Endothelial cell of umbilical vein (primary cell): Measurements from ENCODE around the gene ZNF366. TPM values are rescaled to one million over a fixed set of nuclear protein-coding genes. Genes with fewer than 3 reads are reported as not detected.

Experiments
- BruUV-seq: library from RNA; stranded (reverse); fragments of 400-500 nt; replicated peaks from 2 replicates; lab custom pipeline; 2021; lab: Mats Ljungman, UMichigan
- CTCF ChIA-PET: fragments of 300-600, 350-600 bp; sonication (Branson Sonifier 250); formaldehyde crosslinking; loops from one replicate; lab custom pipeline; 2021; ENCODE audit warnings: antibody characterized with exemption, inconsistent platforms; lab: Charles Lee
- POLR2A ChIA-PET: fragments of 300-600, 350-600 bp; sonication (Branson Sonifier 250); formaldehyde crosslinking; loops from one replicate; lab custom pipeline; 2021; ENCODE audit warnings: antibody characterized with exemption, inconsistent platforms; lab: Charles Lee
- DNase-seq: peaks from one replicate; pipeline ENCODE4 v3.0.0-alpha.2; 2011; ENCODE audit warnings: low read depth, low spot score
- FAIRE-seq: peaks from 2 replicates; lab custom pipeline; 2011; peaks lifted over from hg19 to GRCh38; lab: Jason Lieb, UNC
- H2AFZ ChIP-seq: 2 replicates; pipeline ENCODE4 v1.6.0; 2012; ENCODE audit warnings: low read depth, low read length, control low read depth, inconsistent platforms
- H3K27ac ChIP-seq: 2 replicates; pipeline ENCODE4 v1.5.1; 2011; ENCODE audit warnings: low read depth, mild to moderate bottlenecking, control low read depth, low read length, moderate library complexity; ENCODE audit not compliant: insufficient read depth
- H3K27me3 ChIP-seq, 2 experiments: 2 replicates each; pipeline versions ENCODE4 v1.6.0 to v1.6.1; 2011; ENCODE audit warnings: low read length in 2 of 2, mixed read lengths in 1 of 2; ENCODE audit not compliant: control insufficient read depth in 2 of 2, insufficient read depth in 2 of 2
- H3K36me3 ChIP-seq, 2 experiments: 2 replicates in 1 of 2; 3 replicates in 1 of 2; pipeline ENCODE4 v1.5.1; 2011; ENCODE audit warnings: low read length in 2 of 2, mild to moderate bottlenecking in 1 of 2, moderate library complexity in 1 of 2; ENCODE audit not compliant: control insufficient read depth in 2 of 2, insufficient read depth in 2 of 2; ENCODE audit errors: extremely low read depth in 1 of 2
- H3K4me1 ChIP-seq: 3 replicates; pipeline ENCODE4 v1.5.1; 2011; ENCODE audit warnings: mild to moderate bottlenecking, low read length; ENCODE audit not compliant: control insufficient read depth, insufficient read depth; ENCODE audit errors: extremely low read depth
- H3K4me2 ChIP-seq: 2 replicates; pipeline ENCODE4 v1.6.1; 2011; ENCODE audit warnings: low read length, control low read depth, mixed read lengths; ENCODE audit not compliant: insufficient read depth
- H3K4me3 ChIP-seq, 3 experiments: fragments of 200-600 bp in 1 of 3; sonication (generic), shearing (Covaris generic) in 1 of 3; replicated peaks in 1 of 3; 2 replicates each; pipeline ENCODE4 v1.5.1; 2011 to 2016; ENCODE audit warnings: control low read depth in 3 of 3, low read length in 3 of 3, mild to moderate bottlenecking in 2 of 3, inconsistent platforms in 1 of 3, low read depth in 1 of 3, moderate library complexity in 1 of 3; ENCODE audit not compliant: insufficient read depth in 1 of 3
- H3K79me2 ChIP-seq: 2 replicates; pipeline ENCODE4 v1.6.0; 2012; ENCODE audit warnings: low read length, inconsistent platforms; ENCODE audit not compliant: control insufficient read depth, insufficient read depth
- H3K9ac ChIP-seq: replicated peaks from 2 replicates; pipeline ENCODE3; 2011; ENCODE audit warnings: low read length, control low read depth; ENCODE audit not compliant: insufficient read depth; ENCODE audit errors: extremely low read depth
- H3K9me1 ChIP-seq: replicated peaks from 3 replicates; pipeline ENCODE4 v1.6.0; 2011; ENCODE audit warnings: mild to moderate bottlenecking, low read length; ENCODE audit not compliant: control insufficient read depth, insufficient read depth; ENCODE audit errors: extremely low read depth
- H3K9me3 ChIP-seq: replicated peaks from 2 replicates; pipeline ENCODE4 v1.5.1; 2012; ENCODE audit warnings: low read length, inconsistent platforms; ENCODE audit not compliant: control insufficient read depth, insufficient read depth
- H4K20me1 ChIP-seq: replicated peaks from 2 replicates; pipeline ENCODE3; 2011; ENCODE audit warnings: mild to moderate bottlenecking, low read length; ENCODE audit not compliant: control insufficient read depth, insufficient read depth; ENCODE audit errors: extremely low read depth
- CTCF ChIP-seq, 2 donors: IDR thresholded peaks; 1 replicate in 1 of 2; 2 replicates in 1 of 2; pipeline ENCODE4 v1.5.1; 2011; ENCODE audit warnings: low read length in 2 of 2, mild to moderate bottlenecking in 2 of 2, moderate library complexity in 2 of 2, control low read depth in 1 of 2, inconsistent platforms in 1 of 2, low read depth in 1 of 2; ENCODE audit not compliant: insufficient read depth in 1 of 2; ENCODE audit errors: extremely low read depth in 1 of 2
- EZH2 ChIP-seq: IDR thresholded peaks from 2 replicates; pipeline ENCODE4 v1.6.1; 2012; ENCODE audit warnings: borderline replicate concordance, low read depth, mild to moderate bottlenecking, moderate library complexity, low read length, inconsistent platforms; ENCODE audit not compliant: severe bottlenecking
- FOS ChIP-seq: IDR thresholded peaks from 2 replicates; pipeline ENCODE4 v1.6.1; 2011; ENCODE audit warnings: mild to moderate bottlenecking, low read length, moderate library complexity, borderline replicate concordance; ENCODE audit not compliant: insufficient read depth
- GATA2 ChIP-seq: IDR thresholded peaks from 2 replicates; pipeline ENCODE4 v1.7.0; 2011; ENCODE audit warnings: low read depth, mild to moderate bottlenecking, moderate library complexity, mixed read lengths, low read length; ENCODE audit not compliant: insufficient read length, insufficient read depth
- JUN ChIP-seq: IDR thresholded peaks from 2 replicates; pipeline ENCODE4 v1.6.1; 2011; ENCODE audit warnings: borderline replicate concordance, low read depth; ENCODE audit not compliant: insufficient read length, insufficient read depth
- MYC ChIP-seq: IDR thresholded peaks from one replicate; pipeline ENCODE4 v1.6.1; 2011; ENCODE audit warnings: mild to moderate bottlenecking, low read depth, low read length
- POLR2A ChIP-seq: IDR thresholded peaks from 2 replicates; pipeline ENCODE4 v1.6.1; 2012; ENCODE audit warnings: low read depth, mild to moderate bottlenecking, control low read depth, low read length
- POLR2AphosphoS5 ChIP-seq: IDR thresholded peaks from 2 replicates; pipeline ENCODE4 v1.6.1; 2012; ENCODE audit warnings: low read depth, mild to moderate bottlenecking, control low read depth, low read length, moderate library complexity; ENCODE audit not compliant: insufficient read depth
- dilution Hi-C: fragments of 300-500 bp; cut with MboI; formaldehyde crosslinking; loops from one replicate; pipeline ENCODE4 v1.15.0; 2019; ENCODE audit warnings: low sequenced_read_pairs; ENCODE audit not compliant: extremely low pct_ligation_motif_present
- intact Hi-C: fragments of 100-400 bp; cut with micrococcal nuclease; formaldehyde crosslinking; loops from one replicate; pipeline ENCODE4 v1.10.0; 2022
- polyA plus RNA-seq, 4 experiments: library from polyadenylated mRNA; depleted of rRNA in 3 of 4; stranded (reverse) in 3 of 4; unstranded in 1 of 4; fragments of >200 nt; gene quantifications; 2 replicates each; pipeline versions ENCODE4 v1.2.1 to v1.2.3, GENCODE V29; 2011 to 2012; ENCODE audit warnings: missing spikeins in 1 of 4
- total RNA-seq: library from RNA; stranded (reverse); gene quantifications from 2 replicates; pipeline ENCODE4 v1.2.3, GENCODE V29; 2021
- TF ChIP-seq, protein P1 (sequence below): IDR thresholded peaks from 2 replicates; pipeline ENCODE4 v1.6.1; 2011; ENCODE audit not compliant: insufficient read depth, insufficient read length

The ZNF366 gene
- total and polyA plus RNA-seq, 2 donors (not counting 3 experiments of a cell fraction or from before 2014, with no cell fraction given): 1.3 to 4.1 TPM

DNA sequence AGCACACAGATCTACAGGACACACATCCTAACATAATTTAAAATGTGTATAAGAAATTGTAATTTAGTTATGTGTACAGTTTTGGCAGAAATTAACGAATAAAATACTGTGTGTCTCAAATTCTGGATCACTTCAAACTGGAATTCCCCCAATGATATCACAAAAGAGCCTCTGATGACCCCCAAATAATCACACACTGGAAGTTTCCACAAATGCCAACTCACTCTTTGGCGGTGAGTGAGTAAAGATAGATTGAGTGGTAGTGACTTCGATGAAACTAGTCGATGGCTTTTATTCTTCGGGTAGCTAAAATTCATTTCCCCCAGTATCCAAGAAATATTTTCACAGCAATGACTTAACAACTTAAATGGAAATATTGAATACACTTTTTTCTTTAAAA, 2.2 kb downstream of the ZNF366 start:
- Histone ChIP-seq H3K79me2 (no peaks in the 10 kb centered on the region), H3K9me1 (no peaks in the 10 kb centered on the region), H2AFZ (no peak overlapping the region), H3K36me3 (no peaks in the 10 kb centered on the region), H3K27me3 (no peaks in the 10 kb centered on the region), H3K9me3 (no peaks in the 10 kb centered on the region), H3K4me1 (peaks cover 46% of the 10 kb centered on the region), H3K9ac (no peak overlapping the region), H3K4me3 (no peak overlapping the region), H3K27ac (no peak overlapping the region), H4K20me1 (no peaks in the 10 kb centered on the region), H3K4me2 (peak overlapping the region; percentile 9)
- dilution Hi-C loops: no loop called here
- DNase-seq (no peak), FAIRE-seq (no peak)
- CTCF ChIA-PET: interaction anchor here (1.2 to 3.9 kb wide), 3 partner anchors 19 to 139 kb away, joined by 4 to 19 read pairs (median 5); no protein-coding TSS in a partner anchor
- POLR2A ChIA-PET: no interaction called here
- intact Hi-C loops: loop anchor here (5.0 kb wide), 2 partner anchors 38 to 118 kb away; no protein-coding TSS in a partner anchor
- TF ChIP-seq POLR2A (no peak), CTCF (IDR thresholded peaks at IDR 0.05; ENCODE audit: extremely low read depth in 1 of 2, insufficient read depth in 1 of 2, low read depth in 1 of 2, low read length in 2 of 2) (no peak), JUN (no peak), GATA2 (no peak), MYC (no peak), FOS (no peak), POLR2AphosphoS5 (no peak), EZH2 (no peak)
- TF ChIP-seq, protein P1, sequence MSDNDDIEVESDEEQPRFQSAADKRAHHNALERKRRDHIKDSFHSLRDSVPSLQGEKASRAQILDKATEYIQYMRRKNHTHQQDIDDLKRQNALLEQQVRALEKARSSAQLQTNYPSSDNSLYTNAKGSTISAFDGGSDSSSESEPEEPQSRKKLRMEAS: no peak
- BruUV-seq: no TSS peak
